ENCODE measurements around the gene AMD1.
"Not testable (repeated sequence)": the region's sequence is repeated elsewhere in the genome, so short reads cannot be mapped to it uniquely, and the experiment has no call there.

The AMD1 gene

DNA sequence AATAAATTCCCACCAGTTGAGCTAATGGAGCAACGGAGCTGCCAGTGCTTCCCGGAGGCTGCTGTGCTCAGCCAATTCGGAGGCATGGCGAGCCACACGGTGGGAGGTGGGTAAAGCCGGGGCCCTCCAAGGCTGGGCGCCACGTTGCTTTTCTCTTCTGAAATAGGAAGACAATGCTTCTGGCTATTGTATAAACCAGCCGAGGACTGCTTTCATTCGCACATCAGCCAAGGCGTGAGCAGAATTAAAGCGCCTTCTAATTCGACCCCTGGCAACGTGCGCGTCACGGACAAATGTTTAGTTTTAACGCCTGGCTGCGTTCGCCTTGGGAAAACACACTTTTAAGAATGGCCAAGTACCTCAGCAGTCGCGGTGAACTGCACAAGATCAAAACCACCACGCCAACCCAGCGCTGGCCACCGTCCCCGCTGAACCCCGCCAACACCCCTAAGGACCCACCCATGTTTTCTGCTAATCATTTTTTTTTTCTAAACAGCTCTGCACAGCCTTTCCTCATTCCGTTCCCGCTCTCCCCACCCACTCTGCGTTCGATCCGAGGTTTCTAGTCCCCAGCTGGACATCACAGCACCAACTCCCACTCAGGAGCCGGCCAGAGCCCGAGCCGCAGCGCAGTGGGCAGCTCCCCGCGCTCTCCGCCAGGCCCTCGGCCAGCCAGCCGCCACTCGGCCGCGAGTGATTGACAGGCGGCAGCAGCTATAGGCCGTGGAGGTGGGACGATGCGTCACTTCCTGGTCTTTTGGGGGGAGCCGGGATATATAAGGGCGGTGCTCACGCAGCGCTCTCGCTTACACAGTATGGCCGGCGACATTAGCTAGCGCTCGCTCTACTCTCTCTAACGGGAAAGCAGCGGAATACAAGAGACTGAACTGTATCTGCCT, at the start of gene AMD1:
Gene AMD1 (plus strand): TSS at position 805 of the 899 bp plus-strand sequence. CDS start 321 bp downstream, outside the sequence.
- peak; percentile 97 for DNase-seq (ENCODE audit: low spot score)

DNA sequence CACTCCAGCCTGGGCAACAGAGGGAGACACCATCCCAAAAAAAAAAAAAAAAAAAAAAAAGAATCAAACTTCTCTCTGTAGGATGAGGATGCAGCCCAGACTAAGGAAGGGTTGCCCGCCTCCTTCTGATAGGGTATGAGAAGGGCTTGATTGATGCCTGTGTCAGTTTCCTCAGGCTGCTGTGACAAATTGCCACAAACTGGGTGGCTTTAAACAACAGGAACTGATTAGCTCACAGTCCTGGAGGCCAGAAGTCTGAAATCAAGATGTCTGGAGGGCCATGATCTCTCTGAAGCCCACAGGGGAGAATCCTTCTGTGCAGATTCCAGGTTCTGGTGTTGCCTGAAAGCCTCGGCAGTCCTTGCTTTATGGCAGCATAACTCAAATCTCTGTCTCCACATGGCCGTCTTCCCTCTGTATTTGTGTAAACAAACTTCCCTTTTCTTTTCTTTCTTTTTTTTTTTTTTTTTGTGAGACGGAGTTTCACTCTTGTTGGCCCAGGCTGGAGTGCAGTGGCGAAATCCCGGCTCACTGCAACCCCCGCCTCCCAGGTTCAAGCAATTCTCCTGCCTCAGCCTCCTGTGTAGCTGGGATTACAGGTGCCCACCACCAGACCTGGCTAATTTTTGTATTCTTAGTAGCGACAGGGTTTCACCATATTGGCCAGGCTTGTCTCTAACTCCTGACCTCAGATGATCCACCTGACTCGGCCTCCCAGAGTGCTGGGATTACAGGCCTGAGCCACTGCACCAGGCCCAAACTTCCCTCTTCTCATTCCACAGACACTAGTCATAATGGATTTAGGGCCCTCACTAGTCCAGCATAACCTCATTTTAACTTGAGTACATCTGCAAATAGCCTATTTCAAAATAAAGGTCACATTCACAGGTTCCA, 48.1 kb upstream of the AMD1 start:
- DNase-seq (ENCODE audit: low spot score) = no peak

DNA sequence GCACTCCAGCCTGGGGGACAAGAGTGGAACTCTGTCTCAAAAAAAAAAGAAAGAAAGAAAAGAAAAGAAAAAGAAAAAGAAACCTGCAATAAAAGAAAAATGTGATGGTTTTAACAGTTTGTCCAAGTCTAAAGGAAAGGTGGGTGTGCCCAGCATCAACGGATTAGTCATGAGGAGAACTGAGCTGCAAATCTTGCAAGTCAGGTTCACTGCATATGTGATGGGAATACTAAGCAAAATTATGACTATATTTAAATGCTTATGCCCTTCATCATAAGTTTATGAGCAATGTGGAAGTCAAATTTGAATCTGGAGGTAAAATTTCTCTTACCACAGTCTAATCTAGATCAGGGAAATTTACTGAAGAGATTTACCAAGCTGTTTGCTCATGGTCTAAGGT, 46.2 kb upstream of the AMD1 start:
- no peak for DNase-seq (ENCODE audit: low spot score)

DNA sequence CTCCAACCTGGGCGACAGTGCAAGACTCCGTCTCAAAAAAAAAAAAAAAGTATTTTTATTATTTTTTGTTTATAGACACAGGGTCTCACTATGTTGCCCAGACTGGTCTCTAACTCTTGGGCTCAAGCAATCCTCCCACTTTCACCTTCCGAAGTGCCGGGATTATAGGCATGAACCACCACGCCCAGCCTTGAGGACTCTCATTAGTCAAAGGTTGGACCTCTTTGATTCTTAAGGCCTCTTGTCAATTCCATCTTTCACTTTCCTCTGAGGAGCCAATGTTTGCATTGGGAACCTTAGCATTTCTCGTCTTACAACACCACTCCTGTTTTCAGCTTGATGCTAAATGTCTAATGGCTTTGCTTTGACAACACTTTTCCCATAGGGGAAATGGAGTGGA, 43.2 kb upstream of the AMD1 start:
- DNase-seq (ENCODE audit: low spot score) = no peak

DNA sequence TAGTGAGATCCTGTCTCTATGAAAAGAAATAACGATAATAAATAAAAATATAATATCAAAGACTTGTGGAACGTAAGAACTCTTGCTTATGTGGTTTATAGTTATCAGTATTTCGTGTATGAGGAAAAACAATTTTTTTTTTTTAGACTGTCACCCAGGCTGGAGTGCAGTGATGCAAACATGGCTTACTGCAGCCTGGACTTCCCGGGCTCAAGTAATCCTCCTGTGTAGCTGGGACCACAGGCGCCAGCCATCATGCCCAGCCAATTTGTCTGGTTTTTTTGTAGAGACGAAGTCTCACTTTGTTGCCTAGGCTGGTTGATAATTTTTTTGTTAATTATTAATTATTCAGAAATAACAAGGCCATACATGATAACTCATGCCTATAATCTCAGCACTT, 40.8 kb upstream of the AMD1 start:
- no peak for DNase-seq (ENCODE audit: low spot score)

DNA sequence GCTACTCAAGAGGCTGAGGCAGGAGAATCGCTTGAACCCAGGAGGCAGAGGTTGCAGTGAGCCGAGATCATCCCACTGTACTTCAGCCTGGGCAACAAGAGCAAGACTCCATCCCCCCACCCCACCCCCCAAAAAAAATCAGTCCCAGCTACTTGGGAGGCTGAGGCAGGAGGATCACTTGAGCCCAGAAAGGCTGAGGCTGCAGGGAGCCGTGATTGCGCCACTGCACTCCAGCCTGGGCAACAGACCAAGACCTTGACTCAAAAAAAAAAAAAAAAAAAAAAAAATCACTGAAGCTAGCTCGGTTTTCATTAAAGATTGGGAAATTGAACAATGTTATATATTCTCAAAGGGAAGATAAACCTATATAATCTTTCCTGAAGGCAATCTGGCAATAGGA, 38.8 kb upstream of the AMD1 start:
- DNase-seq (ENCODE audit: low spot score) = not testable (repeated sequence)

DNA sequence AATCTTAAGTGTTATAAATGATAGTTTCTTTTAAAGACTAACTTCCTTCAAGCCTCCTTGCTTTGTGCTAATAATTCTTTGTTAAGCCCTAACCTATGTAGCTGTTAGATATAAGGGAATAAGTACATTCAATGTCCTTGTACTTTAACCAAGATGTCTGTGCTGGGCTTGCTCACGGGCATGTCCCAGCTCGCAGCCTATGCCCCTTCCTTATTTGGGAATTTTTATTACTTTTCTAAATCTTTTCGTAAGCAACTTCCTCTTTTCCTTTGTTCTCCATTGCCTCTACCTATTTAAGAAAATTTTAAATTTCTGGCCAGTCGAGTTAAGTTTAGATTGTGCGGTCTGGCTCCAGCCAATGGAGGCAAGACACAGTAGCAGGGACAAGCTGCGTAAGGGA, 33.3 kb upstream of the AMD1 start:
- no peak for DNase-seq (ENCODE audit: low spot score)

DNA sequence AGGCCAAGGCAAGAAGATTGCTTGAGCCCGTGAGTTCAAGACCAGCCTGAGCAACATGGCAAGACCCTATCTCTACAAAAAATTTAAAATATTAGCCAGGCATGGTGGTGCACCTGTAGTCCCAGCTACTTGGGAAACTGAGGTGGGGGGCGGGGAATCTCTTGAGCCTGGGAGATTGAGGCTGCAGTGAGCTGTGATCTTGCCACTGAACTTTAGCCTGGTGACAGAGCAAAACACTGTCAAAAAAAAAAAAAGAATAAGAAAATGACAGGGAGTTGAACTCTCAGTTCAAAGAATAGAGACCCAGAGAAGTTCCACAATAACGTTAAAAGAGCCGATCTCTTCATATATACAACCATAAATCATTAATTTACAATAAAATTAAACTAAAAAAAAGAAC, 24.8 kb upstream of the AMD1 start:
- no peak for DNase-seq (ENCODE audit: low spot score)

DNA sequence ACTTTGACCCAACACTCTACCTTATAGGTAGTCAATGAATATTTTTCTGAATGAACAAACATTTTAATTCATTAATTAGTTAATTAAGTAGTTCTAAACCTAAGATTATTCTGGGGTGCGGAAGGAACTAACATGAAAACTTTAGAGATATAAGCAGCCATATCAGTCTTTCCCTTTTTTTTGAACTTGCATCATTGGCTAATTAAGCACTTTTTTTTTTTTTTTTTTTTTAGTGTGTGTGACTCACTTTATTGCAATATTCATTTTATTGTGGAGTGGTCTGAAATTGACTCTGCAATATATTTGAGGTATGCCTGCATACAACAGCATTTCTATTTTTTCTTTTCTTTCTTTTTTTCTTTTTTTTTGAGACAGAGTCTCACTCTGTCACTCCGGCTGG, 21.8 kb upstream of the AMD1 start:
- no peak for DNase-seq (ENCODE audit: low spot score)

DNA sequence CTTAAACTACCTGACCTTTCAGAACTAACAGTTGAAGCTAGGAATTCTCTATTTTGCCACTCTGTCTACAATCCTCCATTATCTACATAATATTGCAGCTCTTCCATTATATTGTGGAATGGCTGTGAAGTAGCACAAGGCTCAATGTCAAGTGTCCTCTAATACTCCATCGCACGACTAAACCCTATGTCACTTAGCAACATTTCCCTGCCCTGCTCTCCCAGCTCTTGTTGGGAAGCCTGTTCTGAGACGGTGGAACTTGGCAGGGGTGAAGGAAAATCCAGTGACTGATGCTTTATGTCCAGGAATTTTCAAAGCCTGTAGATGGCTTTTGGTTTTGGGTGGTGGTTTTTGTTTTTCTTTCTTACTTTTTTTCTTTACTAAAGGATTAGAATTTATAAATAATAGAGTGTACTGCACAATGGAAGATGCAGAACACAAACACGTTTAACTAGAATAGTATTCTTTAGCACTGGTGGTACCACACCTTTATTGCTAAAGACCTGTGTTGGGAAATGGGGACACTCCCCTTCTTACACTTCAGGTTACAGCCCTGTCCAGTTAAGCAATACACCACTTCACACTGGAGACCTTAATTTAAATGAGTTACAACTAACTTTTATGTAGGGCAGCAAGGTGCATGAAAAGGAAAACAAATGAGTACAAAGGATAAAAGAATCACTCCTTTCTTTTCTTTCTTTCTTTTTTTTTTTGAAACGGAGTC, 20.7 kb upstream of the AMD1 start:
- no peak for DNase-seq (ENCODE audit: low spot score)

DNA sequence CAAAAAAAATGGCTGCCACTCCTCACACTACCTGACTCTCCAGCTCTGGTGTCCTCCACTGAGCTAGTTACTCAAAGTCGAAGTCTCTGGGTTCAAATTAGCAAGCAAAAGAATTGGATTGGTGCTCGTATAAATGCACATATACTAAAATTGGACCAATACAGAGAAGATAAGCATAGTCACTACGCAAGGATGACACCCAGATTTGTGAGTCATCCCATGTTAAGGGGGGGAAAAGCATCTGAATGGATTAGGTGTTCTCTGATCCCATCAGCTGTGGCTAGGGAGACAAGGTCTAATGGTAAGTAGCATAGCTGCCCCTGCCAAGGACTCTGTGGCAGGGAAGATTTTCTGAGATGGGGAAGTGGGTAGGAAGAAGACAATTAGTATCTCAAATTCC, 18.3 kb upstream of the AMD1 start:
- DNase-seq (ENCODE audit: low spot score) = no peak

DNA sequence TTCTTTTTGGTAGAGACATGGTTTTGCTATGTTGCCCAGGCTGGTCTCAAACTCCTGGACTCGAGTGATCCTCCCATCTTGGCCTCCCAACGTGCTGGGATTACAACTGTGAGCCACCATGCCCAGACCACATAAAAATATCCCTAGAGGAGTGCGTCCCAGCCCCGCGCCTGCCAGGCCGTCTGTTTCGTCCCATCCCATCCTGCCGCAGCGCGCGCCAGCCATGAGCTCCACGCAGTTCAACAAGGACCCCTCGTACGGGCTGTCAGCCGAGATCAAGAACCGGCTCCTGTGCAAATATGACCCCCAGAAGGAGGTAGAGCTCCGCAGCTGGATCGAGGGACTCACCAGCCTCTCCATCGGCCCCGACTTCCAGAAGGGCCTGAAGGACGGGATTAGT, 16.6 kb upstream of the AMD1 start:
- DNase-seq (ENCODE audit: low spot score) = no peak

DNA sequence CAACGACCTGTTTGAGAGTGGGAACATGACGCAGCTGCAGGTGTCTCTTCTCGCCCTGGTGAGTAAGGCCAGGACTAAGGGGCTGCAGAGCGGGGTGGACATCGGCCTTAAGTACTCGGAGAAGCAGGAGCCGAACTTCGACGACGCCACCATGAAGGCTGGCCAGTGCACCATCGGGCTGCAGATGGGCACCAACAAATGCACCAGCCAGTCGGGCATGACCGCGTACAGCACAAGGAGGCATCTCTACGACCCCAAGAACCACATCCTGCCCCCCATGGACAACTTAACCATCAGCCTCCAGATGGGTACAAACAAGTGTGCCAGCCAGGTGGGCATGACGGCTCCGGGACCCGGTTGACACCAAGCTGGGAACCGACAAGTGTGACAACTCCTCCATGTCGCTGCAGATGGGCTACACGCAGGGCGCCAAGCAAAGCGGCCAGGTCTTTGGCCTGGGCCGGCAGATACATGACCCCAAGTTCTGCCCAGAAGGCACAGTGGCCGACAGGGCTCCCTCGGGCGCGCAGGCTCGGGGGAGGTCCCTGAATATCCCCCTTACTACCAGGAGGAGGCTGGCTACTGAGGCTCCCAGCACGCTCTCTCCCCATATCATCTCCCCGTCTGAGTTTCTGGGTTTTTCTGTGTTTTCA, 15.9 kb upstream of the AMD1 start:
- no peak for DNase-seq (ENCODE audit: low spot score)

DNA sequence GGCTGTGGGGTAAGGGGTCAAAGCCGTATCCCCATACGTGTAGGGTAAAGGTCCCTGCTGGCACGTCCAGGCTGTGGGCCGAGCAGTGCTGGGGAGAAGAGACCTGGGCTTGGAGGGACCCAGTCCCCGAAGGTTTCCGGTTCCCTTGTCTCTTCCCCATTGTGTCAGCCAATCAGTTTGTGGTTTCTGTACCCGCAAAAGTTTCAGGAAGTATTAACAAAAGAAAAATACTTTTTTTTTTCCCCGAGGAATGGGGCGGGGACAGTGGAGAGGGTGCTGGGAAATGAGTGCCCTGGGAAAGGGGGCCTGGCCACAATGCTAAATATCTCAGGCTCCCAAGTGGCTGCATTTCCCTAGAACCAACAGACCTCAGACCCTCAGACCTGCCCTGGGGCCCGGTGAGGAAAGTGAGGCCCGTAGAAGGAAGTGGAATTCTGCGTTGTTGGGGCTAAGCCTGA, 15.2 kb upstream of the AMD1 start:
- DNase-seq (ENCODE audit: low spot score) = no peak

DNA sequence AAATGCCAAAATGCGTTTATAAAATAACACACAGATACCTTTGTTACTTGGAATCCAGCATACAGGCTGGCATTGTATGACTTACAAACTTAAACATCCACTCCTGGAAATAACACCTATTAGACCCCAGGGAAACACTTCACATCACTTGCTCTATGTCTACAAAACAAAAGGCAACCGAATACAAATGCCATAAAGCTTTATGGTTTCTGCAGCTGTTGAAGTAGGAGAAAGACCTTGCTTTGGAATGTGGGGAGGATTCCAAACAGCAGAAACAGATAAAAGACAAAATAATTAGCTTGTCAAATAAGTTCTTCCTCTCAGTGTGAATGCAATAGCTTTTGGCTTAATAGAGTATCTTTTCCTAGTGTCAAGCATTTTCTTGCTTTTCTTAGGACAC, 9.8 kb upstream of the AMD1 start:
- no peak for DNase-seq (ENCODE audit: low spot score)

DNA sequence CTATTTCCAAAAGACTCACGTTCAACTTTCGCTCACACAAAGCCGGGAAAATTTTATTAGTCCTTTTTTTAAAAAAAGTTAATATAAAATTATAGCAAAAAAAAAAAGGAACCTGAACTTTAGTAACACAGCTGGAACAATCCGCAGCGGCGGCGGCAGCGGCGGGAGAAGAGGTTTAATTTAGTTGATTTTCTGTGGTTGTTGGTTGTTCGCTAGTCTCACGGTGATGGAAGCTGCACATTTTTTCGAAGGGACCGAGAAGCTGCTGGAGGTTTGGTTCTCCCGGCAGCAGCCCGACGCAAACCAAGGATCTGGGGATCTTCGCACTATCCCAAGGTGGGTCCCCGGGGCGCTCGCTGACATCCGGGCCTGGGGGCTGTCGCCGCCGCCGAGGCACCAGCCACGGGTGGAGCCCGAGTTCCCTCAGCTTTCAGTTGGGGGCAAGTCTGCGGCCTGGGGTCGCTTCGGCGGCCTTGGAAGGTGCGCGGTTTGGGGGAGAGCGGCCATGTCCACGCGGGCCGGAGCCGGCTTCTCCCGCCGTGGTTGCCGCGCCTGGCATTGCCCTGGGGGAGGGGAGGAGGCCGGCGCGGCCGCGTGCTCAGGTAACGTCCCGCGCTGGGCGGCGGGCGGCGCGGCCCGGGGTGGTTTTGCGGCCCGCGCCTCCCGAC, 429 bp downstream of the AMD1 start:
- DNase-seq (ENCODE audit: low spot score) = peak; percentile 78

DNA sequence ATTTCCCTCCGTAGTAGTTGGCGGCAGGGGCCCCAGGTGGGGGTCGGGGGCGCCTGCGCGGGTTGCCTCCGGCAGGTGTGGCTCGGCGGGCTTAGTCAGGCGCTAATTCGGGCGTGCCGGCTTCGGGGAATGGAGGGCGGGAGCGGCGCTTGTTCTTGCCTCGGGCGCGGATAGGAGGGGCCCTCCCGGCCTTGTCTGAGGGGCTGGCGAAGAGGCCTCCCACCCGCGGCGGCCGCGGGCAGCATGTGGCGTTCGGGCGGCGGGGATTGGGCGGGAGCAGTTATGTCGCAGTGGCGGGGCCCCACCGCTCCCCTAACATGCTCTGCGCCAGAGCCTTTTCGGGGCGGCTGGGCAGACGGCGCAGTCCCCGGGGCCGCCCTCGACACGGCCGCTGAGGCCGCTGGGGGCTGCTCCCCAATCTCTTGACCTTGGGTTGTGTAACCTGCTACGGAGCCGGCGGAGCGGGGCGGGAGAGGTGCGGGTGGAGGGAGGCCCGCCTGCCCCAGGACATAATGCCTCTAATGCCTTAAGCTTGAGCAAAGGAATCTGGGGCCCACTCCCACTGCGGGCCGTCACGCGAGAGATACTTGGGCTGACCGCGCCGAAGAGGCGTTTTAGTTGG, 1.1 kb downstream of the AMD1 start:
- DNase-seq (ENCODE audit: low spot score) = peak; percentile 76

DNA sequence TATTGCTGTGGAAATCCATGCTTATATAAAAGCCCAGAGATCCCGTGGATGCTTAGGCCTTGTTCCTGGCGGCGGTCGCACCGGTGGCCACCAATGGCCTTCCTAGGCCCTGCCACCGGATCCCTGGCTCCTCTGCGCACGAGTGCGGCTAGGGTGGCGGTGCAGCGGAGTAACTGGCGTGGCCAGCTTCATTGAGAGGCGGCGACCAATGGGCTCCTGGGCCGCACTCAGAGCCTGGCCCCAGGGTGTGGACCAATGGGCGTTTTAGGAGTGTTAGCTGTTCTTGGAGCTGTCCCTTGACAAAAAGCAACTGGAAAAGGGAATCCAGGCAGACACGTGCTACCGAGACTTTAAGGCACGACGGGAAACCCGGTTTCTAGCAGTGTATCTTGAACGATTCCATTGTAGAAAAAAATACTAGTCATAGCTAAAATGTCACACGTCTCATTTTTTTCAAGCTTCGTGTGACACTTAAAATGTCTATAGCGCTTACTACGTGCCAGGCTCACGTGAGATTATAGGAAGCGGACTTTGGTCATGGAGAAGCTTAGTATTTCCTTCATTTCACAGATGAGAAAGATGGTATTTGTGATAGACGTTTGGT, 1.7 kb downstream of the AMD1 start:
- DNase-seq (ENCODE audit: low spot score) = peak; percentile 86

DNA sequence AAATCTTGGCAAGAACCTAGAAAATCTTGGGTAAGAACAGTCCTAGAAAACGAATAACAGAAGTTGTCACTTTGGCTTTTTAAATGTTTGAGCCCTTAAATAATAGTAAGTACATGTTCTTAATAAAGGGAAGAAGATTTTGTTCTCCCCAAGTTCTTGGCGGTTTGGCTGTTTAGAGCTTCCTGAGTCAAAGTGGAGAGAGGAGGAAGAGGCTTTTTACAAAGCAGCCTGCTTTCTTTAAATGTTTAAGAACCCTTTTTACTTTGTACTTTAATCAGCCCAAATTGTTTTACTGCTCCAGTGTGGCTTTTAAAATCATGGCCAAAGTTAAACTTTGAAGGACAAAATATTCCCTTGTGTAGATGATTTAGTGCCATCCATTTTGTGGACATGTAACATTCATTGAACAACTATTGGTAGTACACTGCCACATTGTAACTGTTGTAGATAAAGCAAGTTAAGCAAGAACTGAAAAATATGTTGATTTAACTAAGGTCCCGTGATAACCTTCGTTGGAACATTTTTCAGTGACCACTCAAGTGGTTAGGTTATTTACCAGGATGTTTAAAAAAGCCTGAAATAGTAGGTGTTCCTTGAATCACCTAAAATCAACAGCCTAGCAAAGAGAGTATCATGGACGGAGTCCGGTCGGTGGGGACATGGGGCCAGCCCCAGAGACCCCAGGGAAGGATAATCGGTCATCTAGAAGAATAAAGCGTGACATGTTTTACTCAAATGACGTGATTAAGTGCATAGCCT, 2.4 kb downstream of the AMD1 start:
- DNase-seq (ENCODE audit: low spot score) = no peak

DNA sequence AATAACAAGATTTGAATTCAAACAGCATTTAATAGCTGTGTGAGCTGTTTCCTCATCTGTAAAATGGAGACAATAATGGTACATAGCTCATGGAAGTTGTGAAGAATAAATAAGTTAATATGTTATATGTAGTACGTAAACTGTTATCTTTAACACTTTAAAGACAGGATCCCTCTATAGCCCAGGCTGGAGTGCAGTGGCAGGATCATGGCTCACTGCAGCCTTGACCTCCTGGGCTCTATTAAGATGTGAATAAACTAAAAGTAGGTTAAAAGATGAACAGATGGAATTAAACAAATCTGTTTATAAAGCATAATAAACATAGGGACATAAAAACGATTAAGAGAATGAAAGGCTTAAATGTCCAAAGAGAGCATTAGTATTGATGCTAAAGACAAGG, 3.0 kb downstream of the AMD1 start:
- DNase-seq (ENCODE audit: low spot score) = no peak
